Vagina (tissue), 2 donors: ENCODE results near the gene CLCN6. TPM values are rescaled to one million over a fixed set of nuclear protein-coding genes. Genes with fewer than 3 reads are reported as not detected.

Source experiments
- DNase-seq, 2 donors: peaks; one replicate each; pipeline ENCODE4 v3.0.0-alpha.2; 2017; ENCODE audit errors: extremely low spot score in 2 of 2
- H3K27ac ChIP-seq: fragments of 200-600 bp; sonication (generic); one replicate; pipeline ENCODE4 v1.5.1; 2019
- H3K27me3 ChIP-seq: fragments of 200-600 bp; sonication (generic); one replicate; pipeline ENCODE4 v1.5.1; 2019
- H3K36me3 ChIP-seq, 2 donors: fragments of 200-600 bp; sonication (generic); one replicate each; pipeline ENCODE4 v1.5.1; 2017 to 2019
- H3K4me1 ChIP-seq: fragments of 200-600 bp; sonication (generic); one replicate; pipeline ENCODE4 v1.5.1; 2019
- H3K4me3 ChIP-seq, 2 donors: fragments of 200-600 bp; sonication (generic); 1 replicate in 1 of 2; 2 replicates in 1 of 2; pipeline ENCODE4 v1.5.1; 2016 to 2019
- H3K9me3 ChIP-seq: fragments of 200-600 bp; sonication (generic); one replicate; pipeline ENCODE4 v1.5.1; 2019
- POLR2A ChIP-seq, 2 donors: fragments of 450-650 bp; IDR thresholded peaks; one replicate each; pipeline ENCODE4 v1.6.1; 2017; ENCODE audit warnings: antibody characterized with exemption in 2 of 2, mild to moderate bottlenecking in 2 of 2, moderate library complexity in 2 of 2
- POLR2AphosphoS5 ChIP-seq, 2 donors: sonication (generic); formaldehyde crosslinking; IDR thresholded peaks; one replicate each; pipeline ENCODE4 v1.9.0; 2017; ENCODE audit warnings: antibody characterized with exemption in 2 of 2, mild to moderate bottlenecking in 2 of 2, low read depth in 1 of 2; ENCODE audit not compliant: insufficient read depth in 1 of 2
- intact Hi-C: fragments of 100-400 bp; cut with DNase I; formaldehyde crosslinking; loops from one replicate; pipeline ENCODE4 v1.15.1; 2023
- small RNA-seq: library from RNA; depleted of rRNA; stranded (forward); fragments of <200 nt; gene quantifications from one replicate; pipeline ENCODE3, GENCODE V24; 2016
- total RNA-seq: library from RNA; depleted of rRNA; stranded (reverse); fragments of >200 nt; gene quantifications from one replicate; pipeline ENCODE4 v1.2.3, GENCODE V29; 2016
- TF ChIP-seq, protein P1 (sequence below), 3 experiments: fragments of 450-650 bp in 2 of 3; fragments of 200-600 bp in 1 of 3; sonication (generic) in 1 of 3; IDR thresholded peaks; one replicate each; pipeline ENCODE4 v1.5.1; 2017 to 2019; ENCODE audit warnings: antibody characterized with exemption in 3 of 3, mild to moderate bottlenecking in 2 of 3, moderate library complexity in 2 of 3

CLCN6 gene
- total RNA-seq, 1 donor from 2014 or later: 19.2 TPM

- Histone ChIP-seq H3K27me3 (no peaks in the 10 kb centered on the region), H3K9me3 (no peaks in the 10 kb centered on the region), H3K4me1 (no peaks in the 10 kb centered on the region), H3K27ac (no peak overlapping the region), H3K4me3 (no peak overlapping the region), H3K36me3 (no peaks in the 10 kb centered on the region)
- intact Hi-C loops: no loop called here
- TF ChIP-seq POLR2A (IDR thresholded peaks at IDR 0.05) (no peak), POLR2AphosphoS5 (IDR thresholded peaks at IDR 0.05; ENCODE audit: insufficient read depth in 1 of 2, low read depth in 1 of 2) (no peak)
- TF ChIP-seq, protein P1, sequence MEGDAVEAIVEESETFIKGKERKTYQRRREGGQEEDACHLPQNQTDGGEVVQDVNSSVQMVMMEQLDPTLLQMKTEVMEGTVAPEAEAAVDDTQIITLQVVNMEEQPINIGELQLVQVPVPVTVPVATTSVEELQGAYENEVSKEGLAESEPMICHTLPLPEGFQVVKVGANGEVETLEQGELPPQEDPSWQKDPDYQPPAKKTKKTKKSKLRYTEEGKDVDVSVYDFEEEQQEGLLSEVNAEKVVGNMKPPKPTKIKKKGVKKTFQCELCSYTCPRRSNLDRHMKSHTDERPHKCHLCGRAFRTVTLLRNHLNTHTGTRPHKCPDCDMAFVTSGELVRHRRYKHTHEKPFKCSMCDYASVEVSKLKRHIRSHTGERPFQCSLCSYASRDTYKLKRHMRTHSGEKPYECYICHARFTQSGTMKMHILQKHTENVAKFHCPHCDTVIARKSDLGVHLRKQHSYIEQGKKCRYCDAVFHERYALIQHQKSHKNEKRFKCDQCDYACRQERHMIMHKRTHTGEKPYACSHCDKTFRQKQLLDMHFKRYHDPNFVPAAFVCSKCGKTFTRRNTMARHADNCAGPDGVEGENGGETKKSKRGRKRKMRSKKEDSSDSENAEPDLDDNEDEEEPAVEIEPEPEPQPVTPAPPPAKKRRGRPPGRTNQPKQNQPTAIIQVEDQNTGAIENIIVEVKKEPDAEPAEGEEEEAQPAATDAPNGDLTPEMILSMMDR (IDR thresholded peaks at IDR 0.05): no peak
- no peak for DNase-seq
Measured at GRCh38 chr1:11887666-11888007, 81.6 kb downstream of the CLCN6 start.

GRCh38 chr1:11888206-11888876, 82.3 kb downstream of the CLCN6 start:
- no peaks in the 10 kb centered on the region for H3K4me1 ChIP-seq

DNA sequence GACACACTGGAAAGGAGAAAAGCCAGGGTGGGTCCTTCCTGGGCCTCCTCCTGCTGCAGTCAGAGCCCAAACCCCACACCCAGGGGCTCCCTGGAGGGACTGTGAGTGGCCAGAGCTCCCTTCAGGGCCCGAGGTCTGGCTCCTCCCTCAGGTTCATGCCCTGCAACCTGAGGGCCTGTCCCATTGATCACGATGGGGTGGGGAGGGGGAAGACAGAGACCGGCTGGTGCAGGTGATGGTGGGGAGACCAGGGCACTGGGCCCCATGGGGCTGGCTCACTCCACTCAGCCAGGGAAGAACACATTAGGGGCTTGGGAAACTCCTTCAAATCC, 82.9 kb downstream of the CLCN6 start:
- Histone ChIP-seq H3K27me3 (no peaks in the 10 kb centered on the region), H3K4me3 (no peak overlapping the region), H3K36me3 (no peaks in the 10 kb centered on the region), H3K27ac (no peak overlapping the region), H3K4me1 (no peaks in the 10 kb centered on the region), H3K9me3 (no peaks in the 10 kb centered on the region)
- TF ChIP-seq POLR2A (IDR thresholded peaks at IDR 0.05) (no peak), POLR2AphosphoS5 (IDR thresholded peaks at IDR 0.05; ENCODE audit: insufficient read depth in 1 of 2, low read depth in 1 of 2) (no peak)
- TF ChIP-seq, protein P1 (IDR thresholded peaks at IDR 0.05): no peak
- DNase-seq: no peak
- intact Hi-C loops: no loop called here

More at GRCh38 chr1:11888206-11888876, 82.3 kb downstream of the CLCN6 start:
- no peak overlapping the region for H3K27ac ChIP-seq
- H3K4me3 ChIP-seq: no peak overlapping the region
- H3K27me3 ChIP-seq: no peaks in the 10 kb centered on the region
- no peaks in the 10 kb centered on the region for H3K9me3 ChIP-seq
- intact Hi-C loops: no loop called here
- TF ChIP-seq, protein P1 (IDR thresholded peaks at IDR 0.05): no peak
- DNase-seq: no peak
- no peaks in the 10 kb centered on the region for H3K36me3 ChIP-seq

GRCh38 chr1:11891433-11892186, 85.6 kb downstream of the CLCN6 start:
- intact Hi-C loops: loop anchor here (5.0 kb wide), 1 partner anchor 49 kb away; no protein-coding TSS in a partner anchor
- no peak for DNase-seq

More at GRCh38 chr1:11891433-11892186, 85.6 kb downstream of the CLCN6 start:
- Histone ChIP-seq H3K4me3 (no peak overlapping the region), H3K4me1 (no peaks in the 10 kb centered on the region), H3K36me3 (no peaks in the 10 kb centered on the region), H3K27ac (no peak overlapping the region), H3K27me3 (no peaks in the 10 kb centered on the region), H3K9me3 (no peaks in the 10 kb centered on the region)
- TF ChIP-seq POLR2A (IDR thresholded peaks at IDR 0.05): no peak
- TF ChIP-seq, protein P1 (IDR thresholded peaks at IDR 0.05): no peak
- no peak for TF ChIP-seq POLR2AphosphoS5 (IDR thresholded peaks at IDR 0.05; ENCODE audit: insufficient read depth in 1 of 2, low read depth in 1 of 2)

Small RNAs within 50 kb of the gene (small RNA-seq; reads per million reads assigned to genes)
- not detected for gene RF02156
- gene RF02157: not detected
- gene RF02158: not detected

Other genes with a start within 250 kb of the CLCN6 start
- 27.3 TPM for gene FBXO2, start 151.8 kb upstream of the CLCN6 start, total RNA-seq
- 38.3 TPM for gene FBXO44, start 151.3 kb upstream of the CLCN6 start, total RNA-seq
- gene FBXO6, start 142.0 kb upstream of the CLCN6 start, total RNA-seq: 13.5 TPM
- gene MAD2L2, start 125.0 kb upstream of the CLCN6 start, total RNA-seq: 30.0 TPM
- not detected for gene DRAXIN, start 114.5 kb upstream of the CLCN6 start, total RNA-seq
- gene AGTRAP, start 70.1 kb upstream of the CLCN6 start, total RNA-seq: 49.4 TPM
- not detected for gene C1orf167, start 44.0 kb upstream of the CLCN6 start, total RNA-seq
- 47.9 TPM for gene MTHFR, start 227 bp upstream of the CLCN6 start, total RNA-seq
- not detected for gene NPPA, start 41.6 kb downstream of the CLCN6 start, total RNA-seq
- not detected for gene NPPB, start 52.8 kb downstream of the CLCN6 start, total RNA-seq
- gene KIAA2013, start 120.2 kb downstream of the CLCN6 start, total RNA-seq: 51.1 TPM
- gene PLOD1, start 128.5 kb downstream of the CLCN6 start, total RNA-seq: 42.2 TPM
- 61.6 TPM for gene MFN2, start 174.3 kb downstream of the CLCN6 start, total RNA-seq
- gene MIIP, start 213.3 kb downstream of the CLCN6 start, total RNA-seq: 34.6 TPM